Measurements from ENCODE around the gene ACTA2.

The ACTA2 gene

DNA sequence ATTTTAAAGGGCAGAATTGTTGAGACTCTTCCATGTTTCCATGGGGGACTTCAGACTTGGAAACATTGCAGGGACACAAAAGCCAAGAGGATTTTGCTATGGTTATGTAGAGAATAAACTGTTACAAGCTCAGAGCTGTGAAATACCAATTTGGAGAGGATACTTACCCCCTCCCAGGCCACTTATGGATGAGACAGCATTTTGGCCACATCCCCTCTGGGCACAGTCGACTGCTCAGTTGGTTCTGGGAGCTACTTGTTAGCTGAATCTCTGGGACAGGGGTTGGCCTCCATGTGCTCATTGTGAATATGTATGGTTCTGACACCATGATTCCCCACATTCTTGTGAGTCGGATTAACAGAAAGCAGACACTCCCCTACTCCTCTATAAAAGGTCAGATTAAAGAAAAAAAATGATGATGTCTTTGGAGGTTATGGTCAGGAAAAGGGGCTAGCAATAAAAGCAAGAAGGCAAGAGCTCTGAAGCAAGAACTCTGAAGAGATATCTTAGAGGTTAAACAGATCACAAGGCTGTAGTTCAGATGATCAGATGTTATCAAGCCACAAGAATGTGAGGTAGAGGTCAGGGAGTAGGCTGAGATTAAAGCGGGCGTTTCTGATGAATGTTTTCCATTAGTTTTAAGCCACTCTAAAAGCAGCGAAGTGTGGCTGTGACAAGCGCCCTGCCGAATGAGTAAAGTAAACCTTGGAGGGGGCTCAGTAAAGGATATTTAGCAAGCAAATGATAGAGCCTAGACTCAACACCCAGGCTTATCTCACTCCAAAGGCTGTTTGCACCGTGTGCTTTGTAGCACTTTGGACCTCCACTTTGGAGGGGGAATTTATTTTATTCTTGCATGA is 55.3 kb downstream of the ACTA2 start:
- CTCF ChIA-PET, result no interaction called here
- Mint-ChIP-seq H3K27me3 (no peaks in the 10 kb centered on the region), H3K36me3 (peaks cover 44% of the 10 kb centered on the region), H3K4me3 (no peak overlapping the region), H3K4me1 (peaks cover 64% of the 10 kb centered on the region), H3K9me3 (no peaks in the 10 kb centered on the region), H3K27ac (no peak overlapping the region)
- DNase-seq, result no peak

DNA sequence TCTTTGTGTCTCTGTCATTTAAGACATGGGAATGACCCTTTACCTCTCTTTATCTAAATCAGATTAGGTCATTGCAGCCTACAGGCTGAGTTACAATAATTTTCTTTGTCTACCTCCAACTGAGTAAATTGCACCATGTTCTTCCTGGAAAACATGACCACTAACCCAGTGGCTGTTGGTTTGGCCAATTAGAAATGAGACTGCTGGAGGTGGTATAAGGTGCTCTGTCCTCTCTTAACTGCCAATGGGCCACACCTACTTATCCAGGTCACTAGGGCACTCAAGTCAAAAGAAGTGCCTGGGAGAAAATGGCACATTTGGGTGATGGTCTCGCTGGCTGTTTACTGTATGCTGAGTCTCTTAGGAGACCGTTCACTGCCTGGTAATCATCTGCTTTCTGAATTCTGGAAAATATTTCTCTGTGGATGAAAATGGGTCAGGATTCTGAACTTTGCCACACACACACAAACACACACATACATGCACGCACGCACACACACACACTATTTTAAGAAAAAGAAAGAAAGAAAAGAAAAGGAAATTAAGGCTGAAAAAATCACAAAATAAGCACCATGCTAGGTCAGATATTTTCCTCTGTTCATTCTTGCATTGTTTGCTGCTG is 56.1 kb downstream of the ACTA2 start:
- no peak overlapping the region for H3K4me3 Mint-ChIP-seq
- no peaks in the 10 kb centered on the region for H3K27me3 Mint-ChIP-seq
- H3K4me1 Mint-ChIP-seq, result peaks cover 61% of the 10 kb centered on the region

DNA sequence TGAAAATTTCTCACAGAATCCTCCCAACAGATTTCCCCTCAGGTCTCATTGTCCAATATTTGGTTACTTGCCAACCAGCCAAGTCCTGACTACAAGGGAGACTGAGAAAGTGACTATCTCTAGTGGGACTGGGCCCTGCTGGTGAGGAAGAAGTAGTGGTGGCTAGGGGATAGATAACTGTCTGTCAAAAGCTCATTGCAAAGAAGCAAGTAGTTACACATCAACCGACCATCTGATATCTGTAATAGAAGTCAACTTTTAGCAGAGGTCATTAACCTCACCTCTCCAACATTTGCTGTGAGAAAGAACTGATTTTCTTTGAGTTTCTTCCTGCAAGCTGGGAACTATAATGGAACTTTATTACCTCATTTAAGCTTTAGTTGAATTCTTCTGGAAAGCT is 57.3 kb downstream of the ACTA2 start:
- CTCF ChIA-PET, result interaction anchor here (1.2 kb wide), 1 partner anchor 9 kb away, joined by 3 read pairs; no protein-coding TSS in a partner anchor
- Mint-ChIP-seq H3K27me3 (no peaks in the 10 kb centered on the region), H3K9me3 (no peaks in the 10 kb centered on the region), H3K36me3 (peaks cover 35% of the 10 kb centered on the region), H3K4me3 (no peak overlapping the region), H3K27ac (no peak overlapping the region), H3K4me1 (peaks cover 55% of the 10 kb centered on the region)
- no peak for DNase-seq

More for the DNA sequence above, 56.1 kb downstream of the ACTA2 start:
- no peaks in the 10 kb centered on the region for H3K9me3 Mint-ChIP-seq
- H3K36me3 Mint-ChIP-seq, result peaks cover 40% of the 10 kb centered on the region
- no peak overlapping the region for H3K27ac Mint-ChIP-seq
- CTCF ChIA-PET, result no interaction called here
- no peak for DNase-seq

DNA sequence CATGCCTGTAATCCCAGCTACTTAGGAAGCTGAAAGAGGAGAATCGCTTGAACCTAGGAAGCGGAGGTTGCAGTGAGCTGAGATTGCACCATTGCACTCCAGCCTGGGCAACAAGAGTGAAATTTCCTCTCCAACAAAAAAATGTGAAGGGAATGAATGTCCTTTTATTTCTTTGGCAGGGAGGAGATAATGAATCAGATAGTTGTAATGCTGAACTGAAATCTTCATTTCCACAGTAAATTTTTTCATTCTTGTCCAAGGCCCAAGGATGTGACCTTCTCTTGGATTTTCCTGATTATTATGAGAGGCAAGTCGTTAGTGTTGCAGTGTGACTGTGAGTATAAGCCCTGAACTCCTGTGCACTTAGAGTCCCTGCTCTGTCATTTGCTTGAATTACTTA is 59.0 kb downstream of the ACTA2 start:
- Mint-ChIP-seq H3K4me3 (no peak overlapping the region), H3K4me1 (peaks cover 55% of the 10 kb centered on the region), H3K27me3 (no peaks in the 10 kb centered on the region), H3K27ac (no peak overlapping the region), H3K36me3 (peaks cover 36% of the 10 kb centered on the region), H3K9me3 (no peaks in the 10 kb centered on the region)
- CTCF ChIA-PET, result no interaction called here
- DNase-seq, result no peak

DNA sequence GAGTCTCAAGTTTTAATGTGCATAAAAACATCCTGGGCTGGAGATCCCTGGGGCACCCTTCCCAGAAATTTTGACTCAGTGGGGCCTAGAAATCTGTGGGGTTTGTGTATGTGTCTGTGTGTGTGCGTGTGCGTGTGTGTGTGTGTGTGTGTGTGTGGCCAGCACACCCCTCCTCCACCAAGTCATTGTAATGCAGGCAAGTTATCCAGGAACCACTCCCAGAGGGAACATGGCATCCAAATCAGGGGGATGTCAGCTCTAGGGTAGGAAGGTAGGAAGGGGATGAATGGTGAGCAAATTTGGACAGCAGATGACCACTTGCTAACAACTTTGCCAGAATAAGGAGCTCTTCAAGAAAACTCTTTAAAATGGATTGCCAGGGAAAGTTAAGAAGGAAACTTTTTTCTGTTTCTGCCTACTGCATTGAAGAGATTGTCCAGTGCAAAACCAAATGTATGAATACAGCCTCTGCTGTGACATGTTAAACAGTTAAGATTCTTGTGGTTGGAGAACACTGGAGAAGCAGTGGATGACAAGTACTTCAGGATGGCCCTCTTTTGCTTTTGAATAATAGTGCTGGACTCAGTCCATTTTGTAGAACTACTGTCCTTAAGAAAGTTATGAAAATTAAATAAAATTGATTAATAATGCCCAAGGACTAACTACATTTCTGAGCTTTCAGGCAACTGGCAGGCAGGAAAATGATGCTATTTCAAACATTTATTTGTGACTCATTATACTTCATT is 60.2 kb downstream of the ACTA2 start:
- Mint-ChIP-seq H3K4me1 (peaks cover 59% of the 10 kb centered on the region), H3K36me3 (peaks cover 40% of the 10 kb centered on the region), H3K4me3 (no peak overlapping the region), H3K27me3 (no peaks in the 10 kb centered on the region), H3K27ac (peak overlapping the region; percentile 20), H3K9me3 (no peaks in the 10 kb centered on the region)
- CTCF ChIA-PET, result interaction anchor here (1.0 to 1.8 kb wide), 4 partner anchors 8 to 42 kb away, joined by 3 to 6 read pairs (median 4); no protein-coding TSS in a partner anchor
- DNase-seq, result no peak

DNA sequence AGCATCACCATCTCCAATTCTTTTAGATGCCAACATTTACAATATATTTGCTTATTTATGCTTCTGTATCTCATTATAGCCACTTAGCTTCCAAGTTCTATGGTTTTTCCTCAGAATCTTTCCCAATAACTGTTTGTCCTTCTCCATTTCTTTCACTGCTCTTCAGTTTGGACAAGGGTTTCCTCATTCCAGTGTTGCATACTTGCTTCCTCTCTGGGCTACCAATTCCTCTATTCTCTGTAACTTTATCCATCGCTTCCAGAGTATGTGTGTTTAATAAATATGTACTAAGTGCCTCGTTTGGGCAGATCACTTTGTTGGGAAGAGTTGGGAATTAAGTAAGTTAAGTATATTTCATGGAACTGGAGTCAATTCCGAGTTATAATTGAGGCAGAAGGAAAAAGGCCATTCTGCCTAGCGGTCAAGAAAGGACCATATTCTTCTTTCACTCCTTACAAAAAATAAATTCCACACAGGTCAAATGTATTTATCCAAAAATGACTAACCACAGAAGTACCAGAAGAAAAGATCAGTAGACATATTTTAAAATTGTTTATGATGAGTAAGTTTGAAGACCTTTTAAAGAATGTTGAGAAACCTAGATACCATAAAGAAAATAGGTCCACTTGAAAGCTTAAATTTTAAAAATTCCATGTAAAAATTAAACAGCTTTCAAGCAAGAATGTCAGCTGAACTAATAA is 61.7 kb downstream of the ACTA2 start:
- H3K4me1 Mint-ChIP-seq, result peaks cover 58% of the 10 kb centered on the region
- no peak for DNase-seq
- no peaks in the 10 kb centered on the region for H3K9me3 Mint-ChIP-seq
- H3K4me3 Mint-ChIP-seq, result no peak overlapping the region
- H3K27ac Mint-ChIP-seq, result no peak overlapping the region
- H3K36me3 Mint-ChIP-seq, result peaks cover 33% of the 10 kb centered on the region
- CTCF ChIA-PET, result interaction anchor here (1.0 to 1.8 kb wide), 2 partner anchors 41 to 43 kb away, joined by 3 to 6 read pairs; no protein-coding TSS in a partner anchor
- no peaks in the 10 kb centered on the region for H3K27me3 Mint-ChIP-seq

DNA sequence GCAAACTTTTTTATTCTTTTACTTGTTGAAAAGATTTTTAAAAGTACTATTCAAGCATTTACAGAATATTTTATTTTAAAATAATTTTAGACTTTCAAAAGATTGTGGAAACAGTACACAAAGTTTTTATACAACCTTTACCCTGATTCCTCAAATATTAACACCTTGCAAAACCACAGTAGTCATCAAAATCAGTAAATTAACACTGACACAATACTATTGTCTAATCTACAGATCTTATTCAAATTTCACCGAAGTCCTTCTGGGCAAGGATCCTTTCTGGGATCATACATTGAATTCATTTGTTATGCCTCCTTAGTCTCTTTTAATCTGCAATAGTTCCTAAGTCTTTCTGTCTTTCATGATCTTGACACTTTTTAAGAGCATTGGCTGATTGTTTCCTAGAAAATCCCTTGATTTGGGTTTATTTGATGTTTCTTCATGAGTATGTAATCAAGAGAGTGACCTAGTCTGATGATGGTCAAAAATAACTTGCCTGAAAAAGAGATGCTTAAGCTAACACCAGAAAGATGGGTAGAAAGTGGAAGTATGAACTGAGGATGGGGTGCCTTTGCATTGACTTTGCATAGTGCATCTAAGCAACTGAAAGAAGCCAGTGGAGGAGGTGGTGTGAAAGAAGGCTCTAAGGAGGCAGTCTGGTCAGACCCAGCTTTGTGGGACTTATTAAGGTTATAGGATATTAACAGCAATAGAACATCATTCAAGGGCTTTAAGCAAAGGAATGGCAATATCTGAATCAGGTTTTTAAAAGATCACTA is 62.8 kb downstream of the ACTA2 start:
- DNase-seq, result no peak
- Mint-ChIP-seq H3K27me3 (no peaks in the 10 kb centered on the region), H3K36me3 (peaks cover 36% of the 10 kb centered on the region), H3K4me3 (no peak overlapping the region), H3K27ac (no peak overlapping the region), H3K9me3 (no peaks in the 10 kb centered on the region), H3K4me1 (peaks cover 61% of the 10 kb centered on the region)
- CTCF ChIA-PET, result interaction anchor here (1.0 kb wide), 1 partner anchor 44 kb away, joined by 3 read pairs; no protein-coding TSS in a partner anchor

DNA sequence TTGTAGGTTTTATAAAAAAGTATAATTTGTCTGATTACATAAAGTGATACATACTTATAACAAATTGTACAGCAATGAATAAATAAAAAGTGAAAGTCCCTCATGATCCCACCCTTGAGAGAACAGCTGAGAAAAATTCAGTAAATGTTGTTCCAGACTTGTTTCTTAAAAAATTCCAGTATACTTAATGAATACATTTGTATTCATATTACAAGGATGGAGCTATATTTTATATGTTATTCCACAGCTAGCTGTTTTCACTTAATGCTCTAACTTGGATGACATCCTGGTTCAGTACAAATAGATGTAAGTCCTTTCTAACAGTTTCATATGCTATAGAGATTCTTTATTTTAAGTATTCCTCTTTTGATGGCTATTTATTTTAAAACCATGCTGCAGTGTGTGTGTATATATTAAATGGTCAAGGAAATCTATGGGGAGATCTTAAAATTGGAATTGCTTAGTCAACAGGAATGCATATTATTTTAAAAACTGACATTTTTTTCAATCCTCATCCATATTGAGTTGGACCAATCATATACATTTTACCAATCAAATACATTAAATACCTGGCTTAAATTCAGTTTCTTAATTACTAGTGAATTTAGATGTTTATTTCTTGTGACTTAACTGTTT is 63.6 kb downstream of the ACTA2 start:
- H3K27me3 Mint-ChIP-seq, result no peaks in the 10 kb centered on the region
- no peak overlapping the region for H3K27ac Mint-ChIP-seq
- no peak overlapping the region for H3K4me3 Mint-ChIP-seq
- CTCF ChIA-PET, result interaction anchor here (0.6 to 5.8 kb wide), 2 partner anchors 54 to 1011 kb away, joined by 3 to 27 read pairs; no protein-coding TSS in a partner anchor
- H3K4me1 Mint-ChIP-seq, result peaks cover 69% of the 10 kb centered on the region
- no peaks in the 10 kb centered on the region for H3K9me3 Mint-ChIP-seq
- no peak for DNase-seq
- H3K36me3 Mint-ChIP-seq, result peaks cover 42% of the 10 kb centered on the region

DNA sequence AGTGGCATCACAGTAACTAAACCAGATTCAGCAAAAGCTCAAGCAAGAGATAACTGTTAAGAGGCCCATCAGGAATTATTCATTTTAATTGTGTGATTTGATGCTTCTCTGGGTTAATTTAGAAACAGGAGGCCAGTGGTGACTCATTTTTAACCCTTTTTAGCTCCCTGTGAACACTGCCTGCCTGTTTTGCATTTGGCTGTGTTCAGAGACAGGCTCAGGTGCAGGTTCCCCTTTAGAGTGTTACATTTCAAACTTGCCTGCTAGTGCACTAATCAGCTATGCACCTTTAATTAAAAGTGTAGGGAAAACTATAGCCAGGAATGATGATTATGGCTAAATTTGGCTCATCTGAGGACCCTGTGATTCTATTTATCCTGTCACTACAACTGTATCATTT is 66.0 kb downstream of the ACTA2 start:
- peaks cover 61% of the 10 kb centered on the region for H3K36me3 Mint-ChIP-seq
- no peak for DNase-seq
- H3K4me1 Mint-ChIP-seq, result peaks cover 82% of the 10 kb centered on the region
- no peaks in the 10 kb centered on the region for H3K27me3 Mint-ChIP-seq
- CTCF ChIA-PET, result interaction anchor here (1.0 to 5.8 kb wide), 3 partner anchors 9 to 52 kb away, joined by 3 to 27 read pairs (median 5); no protein-coding TSS in a partner anchor
- no peak overlapping the region for H3K27ac Mint-ChIP-seq
- no peak overlapping the region for H3K4me3 Mint-ChIP-seq
- H3K9me3 Mint-ChIP-seq, result no peaks in the 10 kb centered on the region
